IMR-90 (cell line): ENCODE results near the gene PADI2. TPM values are rescaled to one million over a fixed set of nuclear protein-coding genes. Genes with fewer than 3 reads are reported as not detected.

Experiments used
- ATAC-seq: fragments of 200-7000 bp; cut with Tn5 transposase; 2 replicates; pipeline ENCODE4 v1.9.1; 2020; ENCODE audit warnings: low read depth, mild to moderate bottlenecking, moderate library complexity
- BruUV-seq: library from RNA; stranded (reverse); fragments of 400-500 nt; replicated peaks from 2 replicates; lab custom pipeline; 2021; lab: Mats Ljungman, UMichigan
- CTCF ChIA-PET: fragments of 300-600 bp; formaldehyde crosslinking; extraction: SDS; loops from one replicate; lab custom pipeline; 2021; ENCODE audit warnings: antibody characterized with exemption; lab: Yijun Ruan, JAX
- POLR2A ChIA-PET: fragments of 300-600 bp; sonication (Branson Sonifier 250); formaldehyde crosslinking; loops from one replicate; lab custom pipeline; 2022; ENCODE audit warnings: antibody characterized with exemption; ENCODE audit not compliant: unreplicated experiment; lab: Charles Lee
- DNase-seq: peaks from one replicate; pipeline ENCODE4 v3.0.0; 2013
- H2AFZ ChIP-seq: replicated peaks from 2 replicates; pipeline ENCODE3; 2013; ENCODE audit warnings: low read length, mild to moderate bottlenecking; ENCODE audit not compliant: poor library complexity
- H2AK5ac ChIP-seq: 2 replicates; pipeline ENCODE4 v1.6.1; 2013; ENCODE audit warnings: low read depth, low read length, inconsistent platforms
- H2AK9ac ChIP-seq: replicated peaks from 2 replicates; pipeline ENCODE3; 2013; ENCODE audit warnings: mild to moderate bottlenecking, low read depth, low read length, moderate library complexity; ENCODE audit not compliant: poor library complexity
- H2BK120ac ChIP-seq: 2 replicates; pipeline ENCODE4 v1.6.1; 2013; ENCODE audit warnings: low read depth, low read length, inconsistent platforms
- H2BK15ac ChIP-seq: 3 replicates; pipeline ENCODE4 v1.6.1; 2013; ENCODE audit warnings: low read depth, low read length, inconsistent platforms
- H2BK20ac ChIP-seq: 2 replicates; pipeline ENCODE4 v1.6.1; 2013; ENCODE audit warnings: low read depth, mild to moderate bottlenecking, inconsistent platforms, low read length, moderate library complexity
- H2BK5ac ChIP-seq: 2 replicates; pipeline ENCODE4 v1.6.1; 2013; ENCODE audit warnings: mild to moderate bottlenecking, low read depth, low read length, inconsistent platforms; ENCODE audit not compliant: poor library complexity, severe bottlenecking
- H3K14ac ChIP-seq: replicated peaks from 2 replicates; pipeline ENCODE4 v1.6.1; 2013; ENCODE audit warnings: low read depth, low read length, inconsistent platforms
- H3K18ac ChIP-seq: 2 replicates; pipeline ENCODE4 v1.6.1; 2013; ENCODE audit warnings: low read depth, low read length, control low read depth
- H3K23ac ChIP-seq: 2 replicates; pipeline ENCODE4 v1.6.1; 2013; ENCODE audit warnings: low read depth, low read length, inconsistent platforms
- H3K27ac ChIP-seq: 2 replicates; pipeline ENCODE4 v1.5.1; 2013; ENCODE audit warnings: mild to moderate bottlenecking, control low read depth, low read length; ENCODE audit not compliant: insufficient read depth
- H3K27me3 ChIP-seq: 2 replicates; pipeline ENCODE4 v1.6.1; 2013; ENCODE audit warnings: low read length; ENCODE audit not compliant: control insufficient read depth, insufficient read depth
- H3K36me3 ChIP-seq: 2 replicates; pipeline ENCODE4 v1.6.1; 2013; ENCODE audit warnings: low read length, mixed read lengths; ENCODE audit not compliant: control insufficient read depth, insufficient read depth
- H3K4ac ChIP-seq: 2 replicates; pipeline ENCODE4 v1.6.1; 2013; ENCODE audit warnings: low read depth, low read length, inconsistent platforms
- H3K4me1 ChIP-seq: 2 replicates; pipeline ENCODE4 v1.6.1; 2013; ENCODE audit warnings: low read length, mixed read lengths; ENCODE audit not compliant: control insufficient read depth, insufficient read depth
- H3K4me2 ChIP-seq: 2 replicates; pipeline ENCODE4 v1.6.1; 2013; ENCODE audit warnings: low read depth, mild to moderate bottlenecking, control low read depth, low read length, moderate library complexity
- H3K4me3 ChIP-seq: 2 replicates; pipeline ENCODE4 v1.5.1; 2013; ENCODE audit warnings: low read depth, mild to moderate bottlenecking, control low read depth, low read length, moderate library complexity; ENCODE audit not compliant: insufficient read depth
- H3K56ac ChIP-seq: 2 replicates; pipeline ENCODE4 v1.6.1; 2013; ENCODE audit warnings: low read length, inconsistent platforms; ENCODE audit not compliant: insufficient read depth; ENCODE audit errors: extremely low read depth
- H3K79me1 ChIP-seq, 2 experiments: 2 replicates each; pipeline ENCODE4 v1.6.1; 2013; ENCODE audit warnings: low read length in 2 of 2, inconsistent platforms in 1 of 2, low read depth in 1 of 2
- H3K9ac ChIP-seq: 2 replicates; pipeline ENCODE4 v1.6.1; 2013; ENCODE audit warnings: low read depth, low read length, control low read depth
- H3K9me1 ChIP-seq: 2 replicates; pipeline ENCODE4 v1.6.1; 2013; ENCODE audit warnings: low read length, inconsistent platforms; ENCODE audit not compliant: insufficient read depth
- H3K9me3 ChIP-seq: 2 replicates; pipeline ENCODE4 v1.6.1; 2013; ENCODE audit warnings: low read length; ENCODE audit not compliant: control insufficient read depth, insufficient read depth
- H4K20me1 ChIP-seq: 2 replicates; pipeline ENCODE4 v1.6.1; 2013; ENCODE audit warnings: low read length, inconsistent platforms; ENCODE audit not compliant: insufficient read depth
- H4K5ac ChIP-seq: 2 replicates; pipeline ENCODE4 v1.6.1; 2013; ENCODE audit warnings: mild to moderate bottlenecking, low read depth, low read length, control low read depth
- H4K8ac ChIP-seq, 2 experiments: 2 replicates each; pipeline ENCODE4 v1.6.1; 2013; ENCODE audit warnings: low read depth in 2 of 2, low read length in 2 of 2, control low read depth in 1 of 2, inconsistent platforms in 1 of 2
- H4K91ac ChIP-seq: 2 replicates; pipeline ENCODE4 v1.6.1; 2013; ENCODE audit warnings: low read depth, low read length, inconsistent platforms; ENCODE audit not compliant: insufficient read depth
- BHLHE40 ChIP-seq: fragments of 150-350 bp; IDR thresholded peaks from 2 replicates; pipeline ENCODE4 v1.6.1; 2016; ENCODE audit warnings: mild to moderate bottlenecking, low read depth, low read length
- CHD1 ChIP-seq: IDR thresholded peaks from 2 replicates; pipeline ENCODE4 v1.6.1; 2012; ENCODE audit warnings: low read depth, low read length, improper control_type of control experiment
- MAZ ChIP-seq: IDR thresholded peaks from 2 replicates; pipeline ENCODE4 v1.6.1; 2012; ENCODE audit warnings: low read depth, mild to moderate bottlenecking, low read length, improper control_type of control experiment, moderate library complexity, borderline replicate concordance
- MXI1 ChIP-seq: IDR thresholded peaks from 2 replicates; pipeline ENCODE4 v1.6.1; 2012; ENCODE audit warnings: low read depth, mild to moderate bottlenecking, low read length, moderate library complexity, borderline replicate concordance
- NFE2L2 ChIP-seq: fragments of 150-350 bp; IDR thresholded peaks from 2 replicates; pipeline ENCODE4 v1.6.1; 2016; ENCODE audit warnings: low read depth, mild to moderate bottlenecking, low read length
- POLR2A ChIP-seq: IDR thresholded peaks from 2 replicates; pipeline ENCODE4 v1.6.1; 2012; ENCODE audit warnings: mild to moderate bottlenecking, low read depth, low read length
- RFX5 ChIP-seq: IDR thresholded peaks from 2 replicates; pipeline ENCODE4 v1.8.0; 2012; ENCODE audit warnings: low read depth, mild to moderate bottlenecking, low read length, moderate library complexity
- SMC3 ChIP-seq: fragments of 150-350 bp; IDR thresholded peaks from 2 replicates; pipeline ENCODE4 v1.6.1; 2016; ENCODE audit warnings: low read depth, mild to moderate bottlenecking, antibody characterized with exemption, low read length, moderate library complexity
- WGBS, 2 experiments: methylation state at CpG; one replicate each; pipeline versions ENCODE4 v1.1.5 to v1.1.7; 2013; ENCODE audit warnings: missing lambda C conversion rate in 2 of 2; ENCODE audit not compliant: insufficient read length in 1 of 2; ENCODE audit errors: extremely low coverage in 2 of 2; 5-methylcytosine and 5-hydroxymethylcytosine counted together
- dilution Hi-C: fragments of 300-500 bp; cut with HindIII; formaldehyde crosslinking; loops from one replicate; pipeline ENCODE4 v1.14.3; 2018; ENCODE audit warnings: low sequenced_read_pairs; ENCODE audit not compliant: unreplicated experiment
- in situ Hi-C: fragments of 300-500 bp; cut with MboI; formaldehyde crosslinking; loops from 3 replicates; pipeline ENCODE4 v1.14.3; 2019; ENCODE audit warnings: low sequenced_read_pairs, inconsistent platforms, mixed read lengths
- intact Hi-C: fragments of 100-400 bp; cut with micrococcal nuclease; formaldehyde crosslinking; loops from 2 replicates; pipeline ENCODE4 v1.10.0; 2022
- polyA plus RNA-seq, 3 experiments: library from polyadenylated mRNA; depleted of rRNA; stranded (reverse); fragments of >200 nt; gene quantifications; 2 replicates each; pipeline ENCODE4 v1.2.3, GENCODE V29; 2012; ENCODE audit warnings: low replicate concordance in 1 of 3
- total RNA-seq: library from RNA; depleted of rRNA; stranded (reverse); fragments of >200 nt; gene quantifications from 2 replicates; pipeline ENCODE4 v1.2.3, GENCODE V29; 2012
- TF ChIP-seq, protein P1 (sequence below): conservative IDR thresholded peaks from 2 replicates; pipeline ENCODE4 v1.5.1; 2012; ENCODE audit warnings: mild to moderate bottlenecking, low read depth, low read length, improper control_type of control experiment
- TF ChIP-seq, protein P2 (sequence below): fragments of 150-350 bp; IDR thresholded peaks from 2 replicates; pipeline ENCODE4 v1.6.1; 2017; ENCODE audit warnings: mild to moderate bottlenecking, antibody characterized with exemption, low read length, low read depth

PADI2 gene
- total and polyA plus RNA-seq, 2 of the 4 experiments (the other 2 are of a cell fraction), result not detected

DNA sequence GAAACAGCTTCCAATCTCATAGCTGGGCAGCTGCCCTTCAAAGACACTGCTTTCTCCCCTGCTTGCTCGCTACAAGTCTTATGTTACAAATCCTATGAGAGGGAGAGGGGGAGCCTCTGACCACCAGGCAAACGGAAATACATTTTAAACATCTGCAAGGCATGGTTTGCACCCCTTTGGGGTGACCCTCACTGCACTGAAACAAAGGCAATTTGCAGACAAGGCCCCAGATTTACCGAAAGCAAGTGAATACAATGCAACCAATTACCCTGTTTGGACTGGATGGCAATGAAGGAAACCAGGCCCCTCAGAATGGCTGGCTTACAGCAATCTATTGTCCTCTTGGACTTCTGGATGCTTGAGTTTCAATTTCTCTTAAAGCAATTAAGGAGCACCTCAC is 95.7 kb downstream of the PADI2 start:
- Histone ChIP-seq H3K4me3 (no peak overlapping the region), H2BK120ac (no peak overlapping the region), H3K9me1 (no peaks in the 10 kb centered on the region), H3K27ac (no peak overlapping the region), H4K5ac (no peak overlapping the region), H2AK5ac (no peak overlapping the region), H3K14ac (no peak overlapping the region), H2AK9ac (no peak overlapping the region), H3K4ac (no peak overlapping the region), H2AFZ (no peak overlapping the region), H3K9ac (no peak overlapping the region), H3K56ac (no peak overlapping the region), H4K20me1 (no peaks in the 10 kb centered on the region), H3K79me1 (no peaks in the 10 kb centered on the region; a peak in 1 of 4 replicates), H2BK20ac (no peak overlapping the region), H3K4me1 (no peaks in the 10 kb centered on the region), H3K23ac (no peak overlapping the region), H3K4me2 (no peak overlapping the region), H4K91ac (no peak overlapping the region), H3K27me3 (no peaks in the 10 kb centered on the region), H2BK5ac (no peak overlapping the region), H3K18ac (no peak overlapping the region), H3K9me3 (no peaks in the 10 kb centered on the region), H4K8ac (no peak overlapping the region), H3K36me3 (peaks cover 67% of the 10 kb centered on the region), H2BK15ac (no peak overlapping the region)
- ChIA-PET CTCF (interaction anchor here (1.7 kb wide), 1 partner anchor 10 kb away, joined by 3 read pairs; no protein-coding TSS in a partner anchor), POLR2A (no interaction called here)
- WGBS, 2 experiments, result 100% methylated on average over 1 of the region's 3 CpGs; no CpG with 5 or more reads in 1 of the 2 experiments
- intact Hi-C loops (no loop called here), dilution Hi-C loops (no loop called here), in situ Hi-C loops (no loop called here)
- TF ChIP-seq, protein P1, sequence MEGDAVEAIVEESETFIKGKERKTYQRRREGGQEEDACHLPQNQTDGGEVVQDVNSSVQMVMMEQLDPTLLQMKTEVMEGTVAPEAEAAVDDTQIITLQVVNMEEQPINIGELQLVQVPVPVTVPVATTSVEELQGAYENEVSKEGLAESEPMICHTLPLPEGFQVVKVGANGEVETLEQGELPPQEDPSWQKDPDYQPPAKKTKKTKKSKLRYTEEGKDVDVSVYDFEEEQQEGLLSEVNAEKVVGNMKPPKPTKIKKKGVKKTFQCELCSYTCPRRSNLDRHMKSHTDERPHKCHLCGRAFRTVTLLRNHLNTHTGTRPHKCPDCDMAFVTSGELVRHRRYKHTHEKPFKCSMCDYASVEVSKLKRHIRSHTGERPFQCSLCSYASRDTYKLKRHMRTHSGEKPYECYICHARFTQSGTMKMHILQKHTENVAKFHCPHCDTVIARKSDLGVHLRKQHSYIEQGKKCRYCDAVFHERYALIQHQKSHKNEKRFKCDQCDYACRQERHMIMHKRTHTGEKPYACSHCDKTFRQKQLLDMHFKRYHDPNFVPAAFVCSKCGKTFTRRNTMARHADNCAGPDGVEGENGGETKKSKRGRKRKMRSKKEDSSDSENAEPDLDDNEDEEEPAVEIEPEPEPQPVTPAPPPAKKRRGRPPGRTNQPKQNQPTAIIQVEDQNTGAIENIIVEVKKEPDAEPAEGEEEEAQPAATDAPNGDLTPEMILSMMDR, result no peak
- TF ChIP-seq RFX5 (no peak), MXI1 (no peak), NFE2L2 (no peak), POLR2A (no peak), BHLHE40 (no peak), SMC3 (no peak), CHD1 (no peak), MAZ (no peak)
- TF ChIP-seq, protein P2, sequence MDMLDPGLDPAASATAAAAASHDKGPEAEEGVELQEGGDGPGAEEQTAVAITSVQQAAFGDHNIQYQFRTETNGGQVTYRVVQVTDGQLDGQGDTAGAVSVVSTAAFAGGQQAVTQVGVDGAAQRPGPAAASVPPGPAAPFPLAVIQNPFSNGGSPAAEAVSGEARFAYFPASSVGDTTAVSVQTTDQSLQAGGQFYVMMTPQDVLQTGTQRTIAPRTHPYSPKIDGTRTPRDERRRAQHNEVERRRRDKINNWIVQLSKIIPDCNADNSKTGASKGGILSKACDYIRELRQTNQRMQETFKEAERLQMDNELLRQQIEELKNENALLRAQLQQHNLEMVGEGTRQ, result no peak
- no peak for ATAC-seq
- no peak for DNase-seq
- no TSS peak for BruUV-seq
